GM10847 (cell line): Measurements from ENCODE around the gene DUXB.

ENCODE experiments used
- POLR2A ChIP-seq: IDR thresholded peaks from 2 replicates; pipeline ENCODE4 v1.6.1; 2011; ENCODE audit not compliant: insufficient read length; ENCODE audit errors: extremely low read depth

DUXB gene

GRCh38 chr16:75701361-75701760, at the start of gene DUXB:
DUXB (minus strand) TSS chr16:75701461; CDS start chr16:75701418, 43 bp downstream.
- no peak for TF ChIP-seq POLR2A

GRCh38 chr16:75750528-75750927, 49.3 kb upstream of the DUXB start:
- no peak for TF ChIP-seq POLR2A

- TF ChIP-seq POLR2A = no peak
Measured at GRCh38 chr16:75746359-75746758, 45.1 kb upstream of the DUXB start.

GRCh38 chr16:75745823-75746222, 44.6 kb upstream of the DUXB start:
- TF ChIP-seq POLR2A = no peak

- TF ChIP-seq POLR2A = no peak
Measured at GRCh38 chr16:75745242-75745641, 44.0 kb upstream of the DUXB start.

- TF ChIP-seq POLR2A = no peak
Measured at GRCh38 chr16:75742424-75743047, 41.3 kb upstream of the DUXB start.

GRCh38 chr16:75733305-75734211, 32.3 kb upstream of the DUXB start:
- no peak for TF ChIP-seq POLR2A

GRCh38 chr16:75732871-75733270, 31.6 kb upstream of the DUXB start:
- no peak for TF ChIP-seq POLR2A

GRCh38 chr16:75727221-75727620, 26.0 kb upstream of the DUXB start:
- no peak for TF ChIP-seq POLR2A

- no peak for TF ChIP-seq POLR2A
Measured at GRCh38 chr16:75726390-75726789, 25.1 kb upstream of the DUXB start, which contains the start of gene CPHXL. CPHXL (minus strand) TSS chr16:75726490; CDS start chr16:75726442, 48 bp downstream.

GRCh38 chr16:75718452-75718851, 17.2 kb upstream of the DUXB start:
- no peak for TF ChIP-seq POLR2A

- no peak for TF ChIP-seq POLR2A
Measured at GRCh38 chr16:75714661-75715060, 13.4 kb upstream of the DUXB start.

- no peak for TF ChIP-seq POLR2A
Measured at GRCh38 chr16:75710344-75710743, 9.1 kb upstream of the DUXB start.

GRCh38 chr16:75703306-75703705, 2.0 kb upstream of the DUXB start:
- TF ChIP-seq POLR2A = no peak

- TF ChIP-seq POLR2A = no peak
Measured at GRCh38 chr16:75702242-75702641, 981 bp upstream of the DUXB start.

GRCh38 chr16:75697571-75697970, 3.7 kb downstream of the DUXB start:
- no peak for TF ChIP-seq POLR2A

- no peak for TF ChIP-seq POLR2A
Measured at GRCh38 chr16:75695708-75696107, 5.6 kb downstream of the DUXB start.

- no peak for TF ChIP-seq POLR2A
Measured at GRCh38 chr16:75687361-75687760, 13.9 kb downstream of the DUXB start.
